DOHH2 (cell line): ENCODE data around the gene EIF5AL1.

ENCODE experiments used
- CTCF ChIP-seq: fragments of 200-600 bp; sonication (generic); IDR thresholded peaks from one replicate; pipeline ENCODE4 v1.5.1; 2014; ENCODE audit warnings: antibody characterized with exemption, mild to moderate bottlenecking, low read depth, low read length; ENCODE audit not compliant: poor library complexity, severe bottlenecking
- EZH2phosphoT487 ChIP-seq: fragments of 200-600 bp; sonication (generic); IDR thresholded peaks from 2 replicates; pipeline ENCODE4 v1.6.1; 2017; ENCODE audit warnings: borderline replicate concordance, mild to moderate bottlenecking, antibody characterized with exemption, low read length, moderate library complexity, mixed read lengths

GRCh38 chr10:79560160-79560709 lies 47.9 kb downstream of the EIF5AL1 start, which contains the start of gene SFTPA2:
- TF ChIP-seq CTCF = no peak
- TF ChIP-seq EZH2phosphoT487 = no peak
